GM18502 (cell line): Measurements from ENCODE around the gene MFSD6L.

ENCODE experiments used
- ATAC-seq: cut with Tn5 transposase; IDR thresholded peaks from one replicate; pipeline ENCODE4 v1.9.1; 2021; ENCODE audit warnings: mild to moderate bottlenecking; ENCODE audit not compliant: unreplicated experiment, poor library complexity

Gene MFSD6L

GRCh38 chr17:8794636-8795035 is 4.5 kb downstream of the MFSD6L start:
- ATAC-seq, result no peak

DNA sequence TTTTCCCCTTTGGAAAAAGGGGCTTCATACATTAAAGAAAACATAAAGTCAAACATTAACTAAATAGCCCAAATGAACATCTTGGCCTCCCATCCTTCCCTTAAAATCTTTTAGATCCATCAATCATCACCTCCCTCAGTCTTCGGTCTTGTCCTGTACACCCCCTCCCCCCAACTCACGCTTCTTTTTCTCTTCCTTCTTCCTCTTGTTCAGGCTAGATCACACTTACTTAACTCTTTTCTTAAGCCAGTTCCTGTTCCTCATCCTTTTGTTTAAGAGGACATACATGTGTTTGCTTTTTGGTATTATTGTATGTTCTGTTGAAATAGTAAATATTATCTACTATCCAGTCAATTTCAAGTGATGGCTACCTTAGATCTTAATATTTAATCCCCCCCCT is 5.5 kb downstream of the MFSD6L start:
- no peak for ATAC-seq

GRCh38 chr17:8792646-8793045 is 6.5 kb downstream of the MFSD6L start:
- ATAC-seq, result no peak

DNA sequence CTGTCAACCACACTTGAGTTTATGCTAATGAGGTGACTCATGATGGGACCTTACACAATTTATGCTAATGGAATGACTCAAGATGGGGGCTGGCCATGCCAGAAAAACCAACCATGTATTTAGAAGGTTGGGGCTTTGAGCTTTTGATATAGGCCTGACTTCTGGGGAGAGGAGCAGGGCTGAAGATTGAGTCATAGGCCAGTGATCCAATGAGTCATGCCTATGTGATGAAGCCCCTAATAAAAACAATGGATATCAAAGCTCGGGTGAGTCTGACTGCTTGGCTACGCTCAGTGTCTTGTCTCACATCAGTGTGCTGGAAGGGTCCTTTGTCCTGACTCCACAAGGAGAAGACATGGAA is 7.3 kb downstream of the MFSD6L start:
- no peak for ATAC-seq

GRCh38 chr17:8791248-8791909 is 7.8 kb downstream of the MFSD6L start:
- no peak for ATAC-seq

DNA sequence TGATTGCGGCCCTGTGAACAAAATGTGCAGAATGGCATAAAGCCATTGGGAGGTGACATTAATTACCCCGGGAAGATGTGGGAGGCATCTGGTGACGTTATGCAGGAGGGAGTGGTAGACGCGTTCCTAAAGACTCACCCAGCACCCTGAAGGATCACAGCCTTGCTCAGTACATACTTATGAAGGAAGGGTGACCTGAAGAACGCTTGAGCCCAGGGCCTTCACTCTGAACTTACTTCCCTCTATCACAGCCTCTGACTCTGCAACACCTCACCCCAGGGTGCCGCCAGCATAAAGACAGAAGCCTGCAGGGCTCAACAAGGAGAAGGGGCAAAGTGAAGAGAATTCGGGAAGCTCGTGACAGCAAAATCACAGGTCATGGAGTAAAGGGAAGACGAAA is 9.4 kb downstream of the MFSD6L start:
- no peak for ATAC-seq

- ATAC-seq, result no peak
These were observed 10.2 kb downstream of the MFSD6L start for GRCh38 chr17:8788998-8789397.

DNA sequence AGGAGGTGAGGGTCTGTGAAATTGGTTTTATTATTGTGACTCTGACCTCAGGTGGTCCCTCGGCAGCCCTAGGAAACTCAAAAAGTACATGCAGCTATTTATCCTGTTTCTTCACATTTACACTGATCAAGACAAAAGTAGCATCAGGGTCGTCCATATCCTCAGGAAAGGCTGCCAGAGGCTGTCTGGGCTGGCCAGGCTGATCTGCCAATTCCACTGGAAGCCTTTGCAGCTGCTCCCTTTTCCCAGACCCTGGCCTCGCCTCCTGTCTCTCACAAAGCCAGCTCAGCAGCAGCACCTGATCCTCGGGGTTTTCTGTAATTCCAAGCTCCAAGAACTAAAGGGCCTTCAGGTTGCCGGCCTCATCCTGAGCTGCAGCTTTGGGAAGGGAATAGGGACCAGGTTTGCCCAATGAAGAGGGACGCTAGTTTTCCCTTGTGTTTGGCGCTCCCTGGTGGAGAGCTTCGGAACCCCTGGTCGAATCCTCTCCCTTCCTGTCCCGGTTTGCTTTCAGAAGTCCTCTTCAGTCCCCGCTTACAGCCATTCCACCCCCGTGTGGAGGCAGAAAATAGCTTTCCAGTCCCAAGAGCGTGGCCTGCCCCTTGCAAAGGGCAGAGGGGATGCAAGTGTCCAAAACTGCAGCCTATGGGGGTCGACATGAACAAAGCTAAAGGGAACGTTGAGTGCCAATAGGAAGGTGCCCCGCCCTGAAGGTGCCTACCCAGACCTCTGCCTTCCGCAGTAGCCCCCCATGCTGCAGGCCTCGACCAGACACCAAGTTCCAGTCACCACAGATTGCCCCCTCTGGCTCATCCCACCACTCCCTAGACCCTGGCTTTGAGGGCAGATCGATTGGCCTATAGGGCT is 13.4 kb downstream of the MFSD6L start:
- ATAC-seq, result no peak

DNA sequence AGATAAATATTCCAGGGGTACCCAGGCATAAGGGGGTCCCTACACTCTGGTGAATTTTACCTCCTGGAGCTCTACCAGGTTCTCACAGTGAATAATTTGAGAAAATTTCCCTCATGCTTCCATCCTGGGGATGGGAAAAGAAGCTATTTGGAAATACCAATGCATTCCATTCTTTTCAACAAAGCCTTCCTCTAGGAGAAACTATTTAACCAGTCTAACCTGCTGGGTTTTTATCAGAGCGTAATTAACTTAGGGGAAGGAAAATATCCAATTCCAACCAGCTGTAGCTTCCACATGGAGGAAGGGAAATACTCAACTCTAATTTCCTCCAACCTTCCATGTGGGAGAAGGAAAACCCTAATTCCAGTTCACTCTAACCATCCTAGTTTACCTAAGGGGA is 17.0 kb downstream of the MFSD6L start:
- no peak for ATAC-seq

DNA sequence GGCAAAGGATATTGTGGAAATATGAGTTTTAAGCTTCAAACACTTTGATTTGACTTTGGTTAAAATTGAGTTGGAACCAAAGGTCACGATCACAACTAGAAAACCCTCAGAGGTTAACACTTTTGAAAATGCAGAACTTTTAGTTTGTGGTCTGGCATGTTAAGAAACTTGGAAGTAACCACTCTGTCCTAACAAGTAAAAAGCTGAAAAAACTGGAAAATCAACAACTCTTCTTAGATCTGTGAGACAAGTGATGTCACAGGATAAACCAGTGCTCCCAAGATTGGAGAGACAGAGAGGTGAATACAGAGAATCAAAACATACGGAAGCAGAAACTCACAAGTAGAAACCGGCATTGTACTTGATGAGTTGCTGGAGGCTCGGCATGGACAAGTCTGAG is 17.4 kb downstream of the MFSD6L start:
- no peak for ATAC-seq

- no peak for ATAC-seq
These were observed 22.3 kb downstream of the MFSD6L start for GRCh38 chr17:8776881-8777280.

GRCh38 chr17:8776248-8776647 is 22.9 kb downstream of the MFSD6L start:
- ATAC-seq, result no peak

DNA sequence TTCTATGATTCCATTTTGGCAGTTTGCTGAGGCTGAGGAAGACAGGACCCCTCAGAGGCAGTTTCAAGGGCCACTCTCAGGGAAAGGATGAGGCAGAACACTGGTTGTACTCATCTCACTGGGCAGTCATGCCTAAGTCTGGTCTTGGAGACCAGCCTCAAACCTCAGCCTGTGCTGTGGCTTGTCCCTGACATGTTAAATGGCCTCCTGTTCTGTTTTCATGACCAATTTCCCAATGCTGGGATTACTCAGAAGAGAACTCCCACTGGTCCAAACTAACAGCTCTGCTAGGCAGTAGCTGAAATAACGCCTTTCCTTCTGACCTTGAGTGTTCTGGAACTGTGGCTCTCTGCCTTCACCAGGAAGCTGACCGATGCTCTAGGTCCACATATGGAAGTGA is 32.4 kb downstream of the MFSD6L start:
- no peak for ATAC-seq

DNA sequence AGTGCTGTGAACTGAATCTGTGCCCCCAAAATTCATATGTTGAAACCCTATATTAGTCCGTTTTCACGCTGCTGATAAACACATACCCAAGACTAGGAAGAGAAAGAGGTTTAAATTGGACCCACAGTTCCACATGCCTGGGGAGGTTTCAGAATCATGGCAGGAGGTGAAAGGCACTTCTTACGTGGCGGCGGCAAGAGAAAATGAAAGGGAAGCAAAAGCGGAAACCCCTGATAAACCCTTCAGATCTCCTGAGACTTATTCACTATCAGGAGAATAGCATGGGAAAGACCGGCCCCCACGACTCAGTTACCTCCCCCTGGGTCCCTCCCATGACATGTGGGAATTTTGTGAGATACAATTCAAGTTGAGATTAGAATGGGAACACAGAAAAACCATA is 37.2 kb downstream of the MFSD6L start:
- ATAC-seq, result no peak

DNA sequence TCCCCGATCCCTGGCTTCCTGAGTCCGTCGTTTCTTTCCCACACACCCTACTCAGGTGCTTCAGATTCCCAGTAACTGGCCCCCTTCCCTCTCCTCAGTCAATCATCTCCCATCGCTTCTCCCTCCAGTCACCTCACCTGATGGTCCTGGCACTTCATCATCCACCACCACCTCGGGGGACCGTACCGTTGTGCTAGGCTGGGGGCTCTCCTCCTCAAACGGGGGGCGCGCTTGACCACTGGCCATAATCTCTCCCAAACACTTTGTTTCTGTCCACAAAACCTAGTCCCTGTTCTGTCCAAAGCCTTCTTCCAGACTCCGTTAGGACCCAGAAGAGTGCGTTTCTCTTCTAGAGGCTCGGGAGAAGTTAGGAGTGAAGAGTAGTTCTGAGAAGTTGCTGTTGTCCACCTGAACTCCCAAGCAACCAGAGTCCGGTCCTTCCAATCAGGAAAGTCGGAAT is 41.0 kb downstream of the MFSD6L start, which contains the start of gene SPDYE4:
TSS of gene SPDYE4 (minus strand) at position 410 of the 460 bp plus-strand sequence. CDS start at position 246, 164 bp downstream.
- no peak for ATAC-seq

DNA sequence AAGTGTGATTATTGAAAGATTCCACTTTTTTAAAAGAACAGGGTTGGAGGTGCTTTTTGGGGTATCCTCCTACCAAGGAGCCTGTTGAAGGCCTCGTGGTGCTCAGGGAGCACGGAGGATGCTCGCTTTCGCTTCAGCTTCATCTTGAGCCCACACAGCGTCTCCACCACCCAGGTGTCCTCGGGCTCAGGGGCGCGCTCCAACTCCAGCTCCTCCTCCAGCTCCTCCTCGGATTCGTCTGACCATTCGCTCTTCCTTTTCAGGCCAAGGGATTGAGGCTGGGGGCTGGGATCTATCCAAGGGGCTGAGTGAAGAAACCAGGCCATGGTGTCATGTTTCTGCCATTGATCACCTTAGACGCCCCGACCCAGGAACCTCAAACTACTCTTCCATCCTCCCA is 42.0 kb downstream of the MFSD6L start:
- ATAC-seq, result no peak

- no peak for ATAC-seq
These were observed 43.4 kb downstream of the MFSD6L start for GRCh38 chr17:8755590-8756255.

DNA sequence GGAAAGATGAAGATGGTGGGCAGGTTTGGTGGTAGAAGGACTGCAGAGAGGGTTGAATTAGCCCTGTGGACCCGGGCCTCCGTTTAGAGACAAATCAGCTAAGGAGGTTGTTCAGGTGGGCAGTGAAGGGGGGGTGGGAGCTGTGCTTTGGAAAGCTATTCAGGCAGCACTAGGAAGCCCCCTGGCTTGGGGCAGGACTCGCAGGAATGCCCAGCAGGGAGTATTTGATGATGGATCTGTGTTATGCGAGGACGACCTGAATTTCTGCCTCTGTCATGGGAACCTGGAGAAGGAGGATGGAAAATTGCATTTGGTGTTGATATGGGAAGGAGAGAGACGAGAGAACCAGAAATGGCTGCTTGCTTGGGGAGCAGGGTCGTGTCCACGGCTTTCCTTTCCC is 44.3 kb downstream of the MFSD6L start:
- ATAC-seq, result no peak

DNA sequence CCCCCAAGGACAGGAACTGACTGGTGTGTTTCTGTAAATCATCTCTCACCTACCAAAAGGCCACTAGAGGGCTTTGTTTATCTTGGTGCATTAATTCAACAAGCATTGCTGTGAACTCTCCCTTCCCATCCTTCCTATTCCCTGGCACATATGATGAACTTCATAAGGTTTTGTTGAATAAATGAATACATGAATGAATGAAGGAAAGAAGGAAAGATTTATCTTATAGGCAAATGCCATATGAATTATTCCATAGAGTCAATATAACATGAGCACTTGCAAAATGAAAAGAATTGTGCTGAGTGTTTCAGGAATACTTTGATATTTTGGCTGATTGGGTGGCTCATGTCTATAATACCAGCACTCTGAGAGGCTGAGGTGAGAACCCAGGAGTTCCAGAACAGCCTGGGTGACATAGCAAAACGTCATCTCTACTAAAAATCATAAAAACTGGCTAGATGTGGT is 45.2 kb downstream of the MFSD6L start:
- no peak for ATAC-seq

DNA sequence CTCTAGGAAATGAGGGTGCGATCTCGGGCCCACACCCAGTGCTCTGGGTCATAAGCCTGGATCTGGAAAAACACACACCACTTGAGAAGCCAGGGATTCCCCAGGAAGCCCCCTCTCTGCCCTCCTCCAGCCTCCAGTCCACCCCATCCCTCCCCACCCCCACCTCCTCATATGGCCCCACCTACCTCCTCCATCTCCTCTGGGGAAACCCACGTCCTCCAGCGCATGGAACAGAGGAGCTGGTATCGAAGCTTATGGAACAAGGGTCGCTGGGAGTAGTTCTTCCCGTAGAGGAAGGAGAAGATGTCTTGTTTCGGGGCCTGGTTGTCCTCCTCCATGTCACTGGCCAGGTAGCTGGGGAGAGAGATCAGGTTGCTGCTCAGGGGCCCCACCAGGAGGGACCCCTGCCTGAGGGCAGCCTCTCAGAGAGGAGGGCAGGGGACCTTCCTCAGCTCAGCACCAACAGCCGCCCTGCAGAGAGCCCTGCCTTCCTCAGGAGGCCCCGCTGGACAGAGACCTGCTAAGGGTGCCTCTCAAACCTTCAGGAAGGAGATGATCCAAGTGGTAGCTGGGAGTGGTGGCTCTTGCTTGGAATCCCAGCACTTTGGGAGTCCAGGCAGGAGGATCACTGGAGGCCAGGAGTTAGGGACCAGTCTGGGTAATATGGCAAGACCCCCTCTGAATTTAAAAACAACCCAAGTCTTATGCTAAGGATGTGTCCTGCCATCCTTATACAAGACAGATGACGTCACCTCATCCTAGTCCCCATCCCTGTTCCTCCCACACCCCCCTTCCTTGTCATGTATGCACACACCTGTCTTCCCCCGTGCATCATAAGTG is 45.8 kb downstream of the MFSD6L start:
- no peak for ATAC-seq
